Measurements from ENCODE around the gene CASP8. TPM values are rescaled to one million over a fixed set of nuclear protein-coding genes. Genes with fewer than 3 reads are reported as not detected.

The CASP8 gene
- total and polyA plus RNA-seq, 7 experiments from 2014 or later = 38.9 to 159 (median 93.2) TPM

- no peaks in the 10 kb centered on the region for H3K27me3 Mint-ChIP-seq
- DNase-seq = no peak
- no peak for ATAC-seq
- POLR2A ChIA-PET = interaction anchor here (0.6 to 1.4 kb wide), 6 partner anchors 9 to 356 kb away, joined by 3 to 8 read pairs (median 3); no protein-coding TSS in a partner anchor
- H3K36me3 ChIP-seq (ENCODE audit: control insufficient read depth in 2 of 3, insufficient read depth in 3 of 3, low read length in 3 of 3) = peaks cover 0 to 7% (median 0%) of the 10 kb centered on the region in 3 experiments
- no peaks in the 10 kb centered on the region for H3K9me3 ChIP-seq (ENCODE audit: control insufficient read depth in 2 of 3, low read length in 3 of 3)
- H3K36me3 Mint-ChIP-seq = peaks cover 0 to 62% (median 33%) of the 10 kb centered on the region in 5 donors
- H3K27me3 ChIP-seq (ENCODE audit: control insufficient read depth in 2 of 2, insufficient read depth in 2 of 2, low read length in 2 of 2) = no peaks in the 10 kb centered on the region
- intact Hi-C loops (cut with micrococcal nuclease) = no loop called here
- H3K27ac ChIP-seq (ENCODE audit: low read depth, low read length) = no peak overlapping the region
- H3K4me3 ChIP-seq (ENCODE audit: low read length) = no peak overlapping the region
- peaks cover 0 to 16% (median 0%) of the 10 kb centered on the region in 11 donors for H3K9me3 Mint-ChIP-seq
- H3K4me1 Mint-ChIP-seq = peaks cover 49 to 91% (median 71%) of the 10 kb centered on the region in 7 donors
- peak overlapping the region in 8 of 9 donors; percentile 8 to 95 (median 33) for H3K27ac Mint-ChIP-seq
- H3K4me3 Mint-ChIP-seq = peak overlapping the region in 6 of 10 donors; percentile 3 to 48 (median 11)
- H3K4me1 ChIP-seq (ENCODE audit: control insufficient read depth in 2 of 2, insufficient read depth in 2 of 2, low read length in 2 of 2) = peaks cover 26 to 30% of the 10 kb centered on the region in 2 donors
- CTCF ChIA-PET = interaction anchor here (0.5 to 1.3 kb wide), 2 partner anchors 12 to 29 kb away, joined by 3 to 4 read pairs; partner anchors contain the start of gene CASP8
Observed at GRCh38 chr2:201248288-201248844, 12.0 kb upstream of the CASP8 start.

- DNase-seq (no peak), ATAC-seq (no peak)
- Histone ChIP-seq H3K27ac (ENCODE audit: low read depth, low read length) (no peak overlapping the region), H3K4me1 (ENCODE audit: control insufficient read depth in 2 of 2, insufficient read depth in 2 of 2, low read length in 2 of 2) (peaks cover 41 to 45% of the 10 kb centered on the region in 2 donors), H3K9me3 (ENCODE audit: control insufficient read depth in 2 of 3, low read length in 3 of 3) (no peaks in the 10 kb centered on the region), H3K4me3 (ENCODE audit: low read length) (no peak overlapping the region), H3K27me3 (ENCODE audit: control insufficient read depth in 2 of 2, insufficient read depth in 2 of 2, low read length in 2 of 2) (no peaks in the 10 kb centered on the region), H3K36me3 (ENCODE audit: control insufficient read depth in 2 of 3, insufficient read depth in 3 of 3, low read length in 3 of 3) (peaks cover 0 to 7% (median 0%) of the 10 kb centered on the region in 3 experiments)
- no peaks in the 10 kb centered on the region for H3K27me3 Mint-ChIP-seq
- intact Hi-C loops (cut with micrococcal nuclease) = loop anchor here in 1 of 2 donors (10.0 kb wide), 2 partner anchors 1015 to 1385 kb away; partner anchors contain the start of genes FAM117B and NOP58
- H3K36me3 Mint-ChIP-seq = peaks cover 0 to 66% (median 35%) of the 10 kb centered on the region in 5 donors
- H3K9me3 Mint-ChIP-seq = peaks cover 0 to 16% (median 0%) of the 10 kb centered on the region in 11 donors
- POLR2A ChIA-PET = interaction anchor here (1.0 to 1.9 kb wide), 3 partner anchors 10 to 18 kb away, joined by 3 to 5 read pairs (median 4); partner anchors contain the start of gene CASP8
- H3K4me3 Mint-ChIP-seq = peak overlapping the region in 6 of 10 donors; percentile 13 to 51 (median 32)
- CTCF ChIA-PET = no interaction called here
- H3K4me1 Mint-ChIP-seq = peaks cover 55 to 91% (median 77%) of the 10 kb centered on the region in 7 donors
- H3K27ac Mint-ChIP-seq = peak overlapping the region; percentile 46 to 95 (median 76)
Observed at GRCh38 chr2:201249889-201250288, 10.4 kb upstream of the CASP8 start.

GRCh38 chr2:201250741-201251140, 9.6 kb upstream of the CASP8 start:
- Mint-ChIP-seq H3K36me3 (peaks cover 0 to 63% (median 35%) of the 10 kb centered on the region in 5 donors), H3K27ac (peak overlapping the region; percentile 46 to 95 (median 72)), H3K27me3 (no peaks in the 10 kb centered on the region), H3K9me3 (peaks cover 0 to 16% (median 0%) of the 10 kb centered on the region in 11 donors), H3K4me3 (peak overlapping the region in 5 of 10 donors; percentile 0 to 17 (median 2)), H3K4me1 (peaks cover 57 to 91% (median 80%) of the 10 kb centered on the region in 7 donors)
- Histone ChIP-seq H3K36me3 (ENCODE audit: control insufficient read depth in 2 of 3, insufficient read depth in 3 of 3, low read length in 3 of 3) (peaks cover 0 to 7% (median 0%) of the 10 kb centered on the region in 3 experiments), H3K27ac (ENCODE audit: low read depth, low read length) (no peak overlapping the region), H3K27me3 (ENCODE audit: control insufficient read depth in 2 of 2, insufficient read depth in 2 of 2, low read length in 2 of 2) (no peaks in the 10 kb centered on the region), H3K4me1 (ENCODE audit: control insufficient read depth in 2 of 2, insufficient read depth in 2 of 2, low read length in 2 of 2) (peaks cover 48 to 52% of the 10 kb centered on the region in 2 donors), H3K9me3 (ENCODE audit: control insufficient read depth in 2 of 3, low read length in 3 of 3) (no peaks in the 10 kb centered on the region), H3K4me3 (ENCODE audit: low read length) (no peak overlapping the region)
- CTCF ChIA-PET = no interaction called here
- intact Hi-C loops (cut with micrococcal nuclease) = loop anchor here in 1 of 2 donors (10.0 kb wide), 2 partner anchors 1014 to 1384 kb away; partner anchors contain the start of genes FAM117B and NOP58
- DNase-seq = no peak
- POLR2A ChIA-PET = interaction anchor here (1.9 to 4.6 kb wide), 2 partner anchors 9 to 13 kb away, joined by 5 to 16 read pairs; partner anchors contain the start of gene CASP8
- no peak for ATAC-seq

GRCh38 chr2:201254081-201254730, 6.1 kb upstream of the CASP8 start:
- no peak for ATAC-seq
- intact Hi-C loops (cut with micrococcal nuclease) = loop anchor here in 1 of 2 donors (10.0 kb wide), 2 partner anchors 1011 to 1381 kb away; partner anchors contain the start of genes FAM117B and NOP58
- peak overlapping the region; percentile 88 to 98 (median 95) for H3K27ac Mint-ChIP-seq

GRCh38 chr2:201255408-201256033, 4.8 kb upstream of the CASP8 start:
- Mint-ChIP-seq H3K36me3 (peaks cover 3 to 38% (median 8%) of the 10 kb centered on the region in 5 donors), H3K9me3 (peaks cover 0 to 8% (median 0%) of the 10 kb centered on the region in 11 donors), H3K27me3 (no peaks in the 10 kb centered on the region), H3K27ac (peak overlapping the region; percentile 95 to 99 (median 98)), H3K4me3 (peak overlapping the region in 6 of 10 donors; percentile 49 to 100 (median 72)), H3K4me1 (peaks cover 58 to 93% (median 80%) of the 10 kb centered on the region in 7 donors)
- POLR2A ChIA-PET = interaction anchor here (0.6 to 2.5 kb wide), 4 partner anchors 18 to 776 kb away, joined by 3 to 18 read pairs (median 8); partner anchors contain the start of gene CFLAR
- Histone ChIP-seq H3K36me3 (ENCODE audit: control insufficient read depth in 2 of 3, insufficient read depth in 3 of 3, low read length in 3 of 3) (peaks cover 0 to 1% (median 0%) of the 10 kb centered on the region in 3 experiments), H3K9me3 (ENCODE audit: control insufficient read depth in 2 of 3, low read length in 3 of 3) (no peaks in the 10 kb centered on the region), H3K4me1 (ENCODE audit: control insufficient read depth in 2 of 2, insufficient read depth in 2 of 2, low read length in 2 of 2) (peaks cover 71 to 80% of the 10 kb centered on the region in 2 donors), H3K27me3 (ENCODE audit: control insufficient read depth in 2 of 2, insufficient read depth in 2 of 2, low read length in 2 of 2) (no peaks in the 10 kb centered on the region), H3K4me3 (ENCODE audit: low read length) (no peak overlapping the region), H3K27ac (ENCODE audit: low read depth, low read length) (peak overlapping the region; percentile 91)
- CTCF ChIA-PET = interaction anchor here (0.6 to 4.7 kb wide), 6 partner anchors 19 to 289 kb away, joined by 3 to 22 read pairs (median 4); partner anchors contain the start of gene CASP10
- DNase-seq (no peak), ATAC-seq (no peak)
- intact Hi-C loops (cut with micrococcal nuclease) = loop anchor here (5.0 to 10.0 kb wide), 3 partner anchors 1009 to 1382 kb away; partner anchors contain the start of genes FAM117B (in 1 of the 2) and NOP58 (in 1 of the 2)

More at GRCh38 chr2:201254081-201254730, 6.1 kb upstream of the CASP8 start:
- no peaks in the 10 kb centered on the region for H3K27me3 ChIP-seq (ENCODE audit: control insufficient read depth in 2 of 2, insufficient read depth in 2 of 2, low read length in 2 of 2)
- Mint-ChIP-seq H3K4me1 (peaks cover 60 to 96% (median 86%) of the 10 kb centered on the region in 7 donors), H3K9me3 (peaks cover 0 to 16% (median 0%) of the 10 kb centered on the region in 11 donors), H3K4me3 (peak overlapping the region in 9 of 10 donors; percentile 33 to 73 (median 56)), H3K27me3 (no peaks in the 10 kb centered on the region), H3K36me3 (peaks cover 0 to 48% (median 18%) of the 10 kb centered on the region in 5 donors)
- H3K36me3 ChIP-seq (ENCODE audit: control insufficient read depth in 2 of 3, insufficient read depth in 3 of 3, low read length in 3 of 3) = peaks cover 0 to 7% (median 0%) of the 10 kb centered on the region in 3 experiments
- H3K4me3 ChIP-seq (ENCODE audit: low read length) = no peak overlapping the region
- peak overlapping the region; percentile 91 for H3K27ac ChIP-seq (ENCODE audit: low read depth, low read length)
- H3K9me3 ChIP-seq (ENCODE audit: control insufficient read depth in 2 of 3, low read length in 3 of 3) = no peaks in the 10 kb centered on the region
- H3K4me1 ChIP-seq (ENCODE audit: control insufficient read depth in 2 of 2, insufficient read depth in 2 of 2, low read length in 2 of 2) = peaks cover 68 to 76% of the 10 kb centered on the region in 2 donors
- POLR2A ChIA-PET = interaction anchor here (0.7 to 4.6 kb wide), 8 partner anchors 9 to 21 kb away, joined by 3 to 30 read pairs (median 10); no protein-coding TSS in a partner anchor
- CTCF ChIA-PET = interaction anchor here (1.2 to 4.7 kb wide), 4 partner anchors 10 to 109 kb away, joined by 3 to 22 read pairs (median 11); no protein-coding TSS in a partner anchor
- DNase-seq = peak in 1 of 9 donors; percentile 47

Measured in naive thymus-derived CD4-positive, alpha-beta T cell (primary cell).